ENCODE results near the gene LRRC8B.

LRRC8B gene

DNA sequence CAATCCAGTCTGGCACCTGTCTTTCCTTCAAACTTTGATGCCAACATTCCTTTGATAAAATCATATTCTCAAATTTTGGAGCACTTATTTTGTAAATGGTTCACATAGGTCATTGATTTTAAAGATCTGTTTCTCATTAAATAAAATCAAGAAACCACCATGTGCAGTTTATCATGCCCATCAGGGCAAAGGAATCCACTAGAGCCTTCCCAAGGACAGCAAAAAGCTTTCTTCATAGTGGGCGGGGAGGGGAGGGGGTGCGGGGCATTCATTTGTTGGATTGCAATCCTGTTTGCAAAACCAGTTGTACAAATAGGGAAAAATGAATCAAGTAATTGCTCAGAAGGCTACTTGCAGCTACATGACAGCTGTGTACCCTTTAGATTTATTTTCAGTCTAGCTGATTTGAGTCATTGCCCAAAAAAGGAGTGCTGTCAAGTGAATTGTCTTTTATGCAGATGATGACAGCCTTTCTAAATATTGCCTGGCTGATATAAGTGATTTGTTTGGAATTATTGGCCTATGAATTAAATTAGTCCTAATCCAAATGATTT, 23.0 kb downstream of the LRRC8B start:
- peak; percentile 63 for DNase-seq (ENCODE audit: low read depth)

DNA sequence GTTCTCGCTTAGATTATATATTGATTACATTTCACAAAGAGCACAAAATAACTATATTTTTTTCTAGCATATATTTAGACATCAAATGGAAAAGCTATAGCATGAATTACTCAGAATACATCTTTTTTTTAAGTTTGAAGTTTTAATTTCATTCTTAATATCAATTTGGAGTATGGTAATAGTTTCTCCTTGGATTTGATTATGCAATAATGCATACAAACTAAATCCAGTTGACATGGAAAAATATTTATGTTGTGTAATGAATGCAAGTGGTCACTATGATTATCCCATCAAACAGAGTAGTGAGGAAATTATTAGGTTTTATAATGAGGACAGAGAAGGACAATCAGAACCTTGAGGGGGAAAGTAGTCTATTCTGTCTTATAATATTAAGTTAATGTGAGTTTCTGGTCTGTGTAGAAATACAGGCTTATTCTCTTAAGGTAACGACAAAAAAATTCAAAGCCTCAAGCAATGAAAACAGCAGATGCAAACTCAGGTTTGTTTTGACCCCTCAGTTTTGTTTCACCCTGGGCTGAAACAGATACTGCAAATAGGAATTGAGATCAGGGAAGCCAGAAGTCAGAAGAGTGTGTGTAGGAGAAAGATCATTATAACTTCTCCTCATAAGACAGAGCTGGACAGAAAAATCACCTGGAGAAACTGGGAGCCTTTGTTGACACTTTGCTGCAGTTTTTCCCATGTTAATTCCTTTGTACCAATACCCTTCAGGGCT, 23.7 kb downstream of the LRRC8B start:
- no peak for DNase-seq (ENCODE audit: low read depth)

DNA sequence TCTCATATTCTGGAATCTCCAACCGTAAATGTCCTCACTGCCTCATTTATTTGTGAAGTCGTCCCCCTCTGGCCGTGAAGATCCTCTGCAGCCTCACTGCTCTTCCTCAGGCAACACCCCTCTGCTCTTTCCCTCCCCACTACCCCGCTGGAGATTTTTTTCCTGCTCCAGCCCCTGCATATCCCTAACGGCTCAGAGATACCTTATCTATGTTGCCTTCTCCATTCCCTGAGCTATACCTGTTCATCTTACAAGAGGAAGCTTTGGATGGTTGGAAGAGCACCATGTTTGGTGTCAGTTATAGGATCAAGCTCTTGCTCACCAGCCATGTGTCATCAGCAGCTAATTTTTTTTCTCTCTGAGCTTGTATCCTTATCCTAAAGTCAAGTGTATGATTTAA, 26.4 kb downstream of the LRRC8B start:
- no peak for DNase-seq (ENCODE audit: low read depth)

DNA sequence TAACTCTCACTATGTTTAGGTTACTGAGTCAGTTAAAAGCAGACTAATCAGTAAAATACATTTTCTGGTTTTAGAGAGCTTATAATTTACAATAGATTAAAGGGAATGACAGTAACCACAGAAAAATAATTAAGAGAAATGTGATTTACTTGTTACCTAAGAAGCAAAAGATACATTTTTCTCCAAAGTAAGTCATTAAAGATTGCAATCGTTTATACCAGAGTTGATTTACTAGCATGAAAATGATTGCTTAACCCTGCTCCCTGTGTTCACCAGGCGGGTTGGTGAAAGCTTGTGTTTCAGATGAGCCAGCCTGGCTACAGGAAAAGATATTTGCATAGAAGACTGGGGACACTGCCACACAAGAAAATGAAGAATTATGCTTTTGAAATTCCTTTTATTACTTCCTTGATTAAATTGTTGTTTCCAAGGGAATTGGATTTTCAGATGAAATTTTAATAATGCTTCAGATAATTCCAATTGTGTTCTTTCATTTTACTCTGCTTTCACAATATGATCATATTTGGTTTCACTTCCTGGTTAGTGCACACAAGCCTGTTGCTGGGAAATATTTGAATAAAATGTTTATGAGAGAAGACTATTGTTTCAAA, 27.9 kb downstream of the LRRC8B start:
- DNase-seq (ENCODE audit: low read depth), result no peak

DNA sequence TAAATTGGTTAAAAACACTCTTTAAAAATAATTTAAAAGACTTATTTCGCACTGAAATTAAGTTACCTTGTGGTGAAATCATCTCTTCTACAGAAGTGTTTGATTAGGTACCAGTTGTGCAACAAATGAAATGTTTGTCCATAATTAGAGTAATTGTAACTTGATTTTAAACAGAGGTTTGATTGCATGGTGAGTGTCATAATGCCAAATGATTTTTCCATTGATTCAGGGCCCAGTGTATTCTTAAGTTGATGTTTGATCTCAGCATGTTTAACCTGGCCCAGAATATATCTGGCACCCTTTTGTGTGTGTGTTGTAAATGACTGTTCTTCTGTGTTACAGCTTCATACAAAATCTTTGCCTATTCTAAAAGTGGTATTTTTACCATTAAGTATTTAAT, 28.5 kb downstream of the LRRC8B start:
- DNase-seq (ENCODE audit: low read depth), result no peak

DNA sequence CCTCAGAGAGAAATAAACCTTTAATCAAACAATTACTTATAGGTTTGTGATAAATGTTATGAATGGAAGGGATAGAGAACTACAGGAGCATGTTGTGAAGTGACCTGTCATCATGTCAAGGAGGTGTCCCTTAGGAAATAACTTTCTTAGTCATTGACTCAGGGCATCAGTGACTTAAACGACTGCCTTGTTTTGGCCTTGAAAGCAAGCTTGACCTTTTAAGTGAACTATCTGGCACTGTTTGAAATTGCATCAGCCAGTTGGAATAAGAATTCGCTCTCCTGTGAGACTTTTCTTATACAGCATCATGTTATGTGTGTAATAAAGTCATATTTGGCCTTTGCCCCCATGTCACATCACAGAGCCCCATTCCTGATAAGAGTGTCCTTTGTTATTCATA, 30.9 kb downstream of the LRRC8B start:
- no peak for DNase-seq (ENCODE audit: low read depth)

DNA sequence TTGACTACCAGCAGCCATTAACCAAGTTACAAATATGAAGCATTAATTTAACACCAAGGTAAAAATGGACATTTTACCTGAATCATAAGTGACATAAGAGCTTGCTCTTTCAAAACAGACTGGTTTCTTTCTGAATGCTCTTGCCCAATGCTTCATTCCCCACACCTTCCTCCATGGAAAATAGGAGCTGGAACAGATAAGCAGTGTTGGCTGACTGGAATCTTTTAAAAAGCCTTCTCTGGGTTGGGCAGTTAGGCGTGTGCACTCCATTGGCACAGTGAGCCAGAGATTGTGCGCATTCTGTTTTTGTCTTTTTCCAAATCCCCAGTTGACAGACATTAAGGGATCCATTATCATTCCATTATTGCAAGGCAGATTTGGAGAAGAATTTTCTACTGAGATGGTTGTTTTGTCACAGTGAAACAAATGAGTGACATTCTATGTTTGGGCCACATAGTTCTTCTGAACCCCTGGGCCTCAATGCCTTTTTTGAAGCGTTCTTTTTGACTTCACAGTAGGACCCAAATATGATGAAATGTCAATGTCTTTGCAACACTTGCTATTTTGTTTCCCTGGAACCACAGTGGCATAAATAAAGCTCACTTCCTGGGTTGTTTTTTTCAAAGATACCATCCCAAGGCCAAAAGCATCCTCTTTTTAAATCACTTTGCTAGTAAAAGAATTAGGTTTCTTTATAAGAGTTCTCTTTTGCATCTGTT, 32.3 kb downstream of the LRRC8B start:
- no peak for DNase-seq (ENCODE audit: low read depth)

DNA sequence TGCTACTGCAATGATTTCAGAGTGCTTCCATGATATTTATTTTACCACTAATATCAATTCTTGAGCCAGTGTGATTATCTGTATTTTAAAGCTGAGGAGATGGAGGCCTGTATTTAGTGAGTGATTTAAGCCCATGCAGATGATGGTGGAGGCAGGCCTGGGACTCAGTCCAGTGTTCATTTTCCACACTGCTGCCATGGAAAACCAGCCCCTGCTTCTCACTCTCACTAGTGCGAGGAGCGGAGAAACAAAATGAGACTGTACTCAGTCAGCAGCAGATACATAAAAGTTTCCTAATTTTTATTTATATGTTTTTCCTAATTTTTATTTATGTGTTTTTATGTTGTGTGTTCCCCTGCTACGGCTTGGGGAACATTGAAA, 32.8 kb downstream of the LRRC8B start:
- no peak for DNase-seq (ENCODE audit: low read depth)

DNA sequence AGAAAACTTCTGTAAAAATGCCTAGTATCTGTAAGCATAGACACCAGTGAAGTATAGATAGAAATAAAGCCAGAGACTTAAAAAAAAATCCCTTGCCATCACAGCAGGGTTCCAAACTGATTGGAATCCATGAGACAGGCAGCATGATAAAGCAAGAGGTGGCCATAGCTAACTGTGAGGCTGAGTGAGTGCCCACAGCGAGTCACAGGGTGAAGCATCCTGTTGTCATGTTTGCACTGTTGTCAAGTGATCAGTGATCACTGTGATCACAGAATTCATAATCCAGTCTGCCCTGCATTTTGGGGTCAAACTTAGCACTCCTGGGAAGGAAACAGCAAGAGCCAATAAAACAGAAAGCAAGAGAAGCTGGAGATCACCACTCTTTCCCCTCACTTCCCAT, 33.3 kb downstream of the LRRC8B start:
- DNase-seq (ENCODE audit: low read depth), result no peak

DNA sequence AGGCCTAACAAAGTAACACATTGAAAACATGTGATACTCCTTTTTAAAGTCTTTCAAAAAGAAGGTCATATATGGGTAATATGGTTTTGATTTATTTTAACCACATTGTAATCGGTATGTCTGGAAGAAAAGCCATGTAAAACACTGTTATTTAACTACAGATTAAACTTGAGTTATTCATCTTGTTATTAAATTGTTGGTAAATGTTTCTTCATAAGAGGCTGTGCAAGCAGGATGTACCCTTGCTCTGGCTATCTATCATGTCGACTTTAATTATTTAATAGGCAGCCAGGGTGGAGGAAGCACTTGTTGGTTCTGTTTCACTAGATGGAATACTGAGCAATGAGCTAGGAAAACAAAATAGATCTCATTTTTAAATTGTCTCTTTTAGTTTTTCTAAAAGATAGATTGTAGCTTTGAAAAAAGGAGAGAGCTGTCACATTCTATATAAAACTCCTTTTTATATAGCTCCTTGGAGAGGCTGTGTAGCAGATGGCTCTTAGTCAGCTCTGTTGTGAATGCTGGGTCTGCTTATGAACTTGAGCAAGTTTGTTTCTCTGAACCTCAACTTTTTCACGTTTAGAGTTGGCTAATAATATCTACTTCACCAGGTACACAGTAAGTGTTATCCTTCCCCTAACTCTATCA, 39.5 kb downstream of the LRRC8B start:
- DNase-seq (ENCODE audit: low read depth), result no peak

DNA sequence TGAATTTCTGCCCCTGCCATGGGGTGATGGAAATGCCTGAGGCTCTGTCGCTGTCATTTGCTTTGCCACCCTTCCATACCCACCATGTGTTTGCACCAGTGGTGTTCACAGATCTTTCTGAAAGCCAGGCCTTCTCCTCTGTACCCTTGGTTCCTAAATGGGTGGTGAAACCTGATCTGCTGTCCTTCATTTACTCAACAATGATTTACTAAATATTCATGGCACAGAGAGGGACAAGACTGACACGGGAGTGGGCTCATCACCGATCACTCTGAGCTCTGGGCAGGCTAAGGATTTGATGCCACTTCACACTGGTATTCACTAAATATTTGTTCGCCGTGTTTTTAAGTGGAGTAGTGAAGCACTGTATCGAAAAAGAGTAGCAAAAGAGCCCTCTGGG, 40.9 kb downstream of the LRRC8B start:
- DNase-seq (ENCODE audit: low read depth), result no peak

DNA sequence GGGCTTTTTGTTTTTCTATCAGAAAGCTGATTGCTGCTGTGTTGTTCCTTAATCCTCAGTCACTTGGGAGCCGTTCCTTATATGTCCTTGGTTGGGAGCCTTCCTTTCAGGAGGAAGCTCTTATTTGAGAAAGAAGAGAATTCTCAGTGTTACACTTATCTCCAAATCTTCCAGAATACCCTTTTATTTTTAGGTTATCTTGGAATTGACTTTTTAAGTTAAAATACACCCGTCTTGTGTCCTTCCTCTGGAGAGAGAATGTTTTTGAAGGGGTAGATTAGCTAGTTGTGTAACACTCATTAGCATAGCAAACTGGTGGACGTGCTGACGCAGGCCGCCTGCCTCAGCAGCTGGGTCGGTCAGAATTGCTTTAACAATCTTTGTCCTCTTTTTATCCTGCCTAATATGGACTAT, 42.1 kb downstream of the LRRC8B start:
- no peak for DNase-seq (ENCODE audit: low read depth)

DNA sequence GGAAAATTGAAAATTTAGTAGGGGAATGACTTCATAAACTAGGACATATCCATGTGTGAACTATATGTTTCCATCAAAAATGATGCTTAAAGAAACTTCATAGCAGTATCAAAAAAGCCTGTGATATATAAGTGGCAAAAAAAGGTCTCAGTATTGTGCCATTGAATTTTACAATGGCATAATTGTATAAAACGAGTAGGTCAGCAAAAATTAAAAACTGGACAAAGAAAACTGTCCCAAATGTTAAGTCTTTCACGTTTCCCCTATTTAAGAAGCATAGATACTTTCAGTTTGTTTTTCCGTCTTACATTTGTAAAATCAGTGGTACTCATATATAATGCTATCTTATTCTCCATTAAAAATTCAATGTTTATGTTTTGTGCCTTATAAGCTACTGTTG, 43.2 kb downstream of the LRRC8B start:
- no peak for DNase-seq (ENCODE audit: low read depth)

DNA sequence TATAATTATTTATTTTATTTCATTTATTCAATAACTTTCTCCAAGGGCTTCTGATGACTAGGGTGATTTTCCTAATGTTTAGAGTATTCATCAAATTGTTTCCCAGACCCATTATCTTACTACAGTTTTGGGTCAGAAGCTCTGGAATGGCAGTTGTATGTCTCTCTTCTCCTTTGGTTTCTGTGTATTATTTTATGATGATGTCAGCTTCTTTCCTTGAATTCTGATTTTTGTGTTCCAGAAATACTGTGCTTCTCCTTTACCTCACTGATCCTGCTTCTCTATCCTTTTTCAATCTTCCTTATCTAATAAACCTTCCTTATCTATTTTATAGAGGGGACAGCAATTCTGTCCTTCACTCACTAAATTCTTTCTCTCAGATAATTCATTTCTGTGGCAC, 48.8 kb downstream of the LRRC8B start:
- no peak for DNase-seq (ENCODE audit: low read depth)

DNA sequence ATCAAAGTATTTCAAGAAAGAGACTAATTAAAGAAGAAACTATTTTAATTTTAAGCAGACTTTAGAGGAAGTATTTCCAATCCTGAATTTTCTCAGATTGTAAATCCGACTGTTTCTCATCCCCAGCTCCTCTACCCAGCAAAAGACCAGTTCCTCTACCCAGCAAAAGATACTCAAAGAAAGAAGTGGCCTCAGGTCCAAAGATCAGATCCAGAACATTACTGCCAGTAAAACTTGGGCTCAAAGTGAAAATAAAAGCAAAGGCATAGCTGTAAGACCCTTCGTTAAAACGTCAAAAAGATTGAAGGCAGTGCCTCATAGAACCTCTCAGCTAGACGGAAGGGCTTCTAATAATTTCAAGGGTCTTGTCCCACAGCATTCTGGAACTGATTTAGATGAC, 50.0 kb downstream of the LRRC8B start:
- DNase-seq (ENCODE audit: low read depth), result no peak

DNA sequence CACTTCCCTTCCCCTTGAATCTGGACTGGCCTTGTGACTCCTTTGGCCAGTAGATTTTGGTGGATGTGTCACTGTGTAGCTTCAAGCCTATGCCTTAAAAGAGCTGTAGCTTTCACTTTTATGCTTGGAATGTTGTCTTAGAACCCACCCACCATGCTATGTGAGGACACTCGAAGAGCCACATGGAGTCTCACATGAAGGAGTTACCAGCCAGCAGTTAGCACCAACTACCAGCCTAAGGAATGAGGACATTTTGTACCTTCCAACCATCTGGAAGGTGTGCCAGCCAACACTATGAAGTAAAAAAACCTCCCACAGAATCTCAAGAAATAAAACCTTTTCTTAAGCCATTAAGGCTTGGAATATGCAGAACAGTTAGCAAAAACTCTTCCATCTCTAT, 50.6 kb downstream of the LRRC8B start:
- no peak for DNase-seq (ENCODE audit: low read depth)

DNA sequence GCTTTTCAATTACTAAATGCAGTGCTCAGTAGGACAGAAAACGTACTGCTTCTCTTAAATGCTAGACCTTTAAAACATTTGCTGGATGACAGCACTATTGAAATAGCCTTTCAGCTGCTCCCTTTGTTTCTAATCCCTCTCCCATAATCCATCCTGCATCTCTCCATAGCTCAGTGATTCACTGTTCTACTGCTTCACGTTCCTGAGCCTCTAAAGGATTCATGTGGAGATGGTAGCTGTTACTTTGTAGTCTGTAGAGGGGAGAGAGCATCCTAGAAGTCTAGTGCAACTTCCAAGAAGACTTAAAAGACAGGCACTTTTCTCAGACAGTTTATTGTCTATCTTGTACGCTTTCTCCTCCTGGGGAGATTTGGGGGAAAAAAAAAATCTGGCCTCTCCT, 51.4 kb downstream of the LRRC8B start:
- no peak for DNase-seq (ENCODE audit: low read depth)

DNA sequence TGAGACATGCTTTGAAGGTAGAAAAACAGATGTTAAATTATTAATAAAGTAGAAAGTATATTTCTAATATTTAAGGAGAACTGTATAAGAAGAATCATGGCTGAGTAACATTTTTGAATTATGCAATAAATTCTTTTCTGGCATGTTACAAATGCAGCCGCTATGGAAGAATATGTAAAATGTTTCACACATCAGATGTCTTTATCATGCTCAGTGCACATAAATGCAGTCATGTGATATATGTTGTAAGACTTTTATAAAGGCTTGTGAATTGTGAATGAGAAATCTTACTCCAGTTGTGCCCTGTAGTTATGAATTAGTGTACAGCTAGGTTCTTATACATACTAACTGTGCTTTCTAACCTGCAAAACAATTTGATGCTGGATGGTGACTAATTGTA, 53.5 kb downstream of the LRRC8B start:
- no peak for DNase-seq (ENCODE audit: low read depth)

DNA sequence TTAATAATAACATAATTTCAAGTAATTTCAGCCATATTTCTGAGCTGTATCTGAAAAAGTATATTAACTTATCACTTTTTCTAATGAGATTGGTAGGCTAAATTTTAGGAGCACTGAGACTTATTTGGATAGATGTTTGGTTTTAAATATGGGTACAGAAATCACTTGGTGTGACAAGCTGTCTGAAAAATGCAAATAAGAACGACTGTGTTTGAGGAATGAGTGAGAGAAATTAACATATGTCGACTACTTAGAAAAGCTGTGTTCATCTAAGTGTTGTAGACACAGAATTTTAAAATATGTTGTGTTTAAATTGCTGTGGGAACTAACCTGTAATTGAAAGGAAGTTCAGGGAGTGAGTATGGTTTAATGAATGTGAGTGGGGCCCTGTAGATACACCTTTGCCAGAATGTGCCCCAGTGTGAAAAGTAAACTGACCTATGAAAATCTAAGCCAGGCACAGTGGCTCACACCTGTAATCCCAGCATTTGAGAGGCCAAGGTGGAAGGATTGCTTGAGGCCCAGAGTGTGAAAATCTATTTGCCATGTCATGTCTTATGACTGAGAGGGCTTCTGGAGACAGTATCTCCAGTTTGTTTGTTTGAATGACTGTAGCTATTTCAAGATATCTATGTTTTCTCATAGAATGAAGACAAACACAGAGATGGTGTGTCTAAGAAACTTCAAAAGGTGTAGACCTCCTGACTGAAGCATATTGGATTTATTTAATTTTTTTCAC, 54.5 kb downstream of the LRRC8B start:
- no peak for DNase-seq (ENCODE audit: low read depth)

DNA sequence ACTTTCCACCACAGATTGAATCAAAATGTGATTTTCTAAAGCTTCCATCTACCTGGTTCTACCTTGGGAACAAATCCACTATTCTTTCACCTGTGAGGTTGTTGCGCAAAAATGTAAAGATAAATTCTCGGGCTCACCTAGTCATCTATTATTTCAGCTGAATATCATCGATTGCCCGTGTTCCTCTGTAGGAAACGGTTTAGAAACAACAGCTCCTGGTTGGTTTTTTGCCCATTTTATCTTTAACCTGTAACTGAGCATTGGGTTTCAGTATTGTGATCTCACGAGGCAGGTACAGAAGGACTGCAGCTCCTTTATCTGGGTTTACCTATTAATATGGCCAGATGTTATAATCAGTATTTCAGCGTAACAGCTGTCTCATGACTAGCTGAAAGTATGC, 55.4 kb downstream of the LRRC8B start:
- DNase-seq (ENCODE audit: low read depth), result no peak

DNA sequence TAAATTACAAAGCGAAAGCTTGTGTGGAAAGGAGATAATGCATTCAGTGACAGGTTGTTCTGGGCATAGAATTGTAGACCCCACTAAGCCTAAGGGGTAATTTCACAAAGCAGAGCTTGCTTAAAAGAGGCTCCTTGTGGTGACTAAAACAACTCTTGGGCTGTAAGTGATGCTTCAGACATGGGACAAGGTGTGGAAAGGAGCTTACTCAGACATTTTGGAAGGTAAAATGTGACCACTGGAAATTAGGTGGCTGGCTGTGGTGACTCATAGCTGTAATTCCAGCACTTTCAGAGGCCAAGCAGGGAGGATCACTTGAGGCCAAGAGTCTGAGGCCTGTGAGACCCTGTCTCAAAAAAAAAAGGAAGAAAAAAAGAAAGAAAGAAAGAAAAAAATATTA, 57.2 kb downstream of the LRRC8B start:
- DNase-seq (ENCODE audit: low read depth), result no peak

DNA sequence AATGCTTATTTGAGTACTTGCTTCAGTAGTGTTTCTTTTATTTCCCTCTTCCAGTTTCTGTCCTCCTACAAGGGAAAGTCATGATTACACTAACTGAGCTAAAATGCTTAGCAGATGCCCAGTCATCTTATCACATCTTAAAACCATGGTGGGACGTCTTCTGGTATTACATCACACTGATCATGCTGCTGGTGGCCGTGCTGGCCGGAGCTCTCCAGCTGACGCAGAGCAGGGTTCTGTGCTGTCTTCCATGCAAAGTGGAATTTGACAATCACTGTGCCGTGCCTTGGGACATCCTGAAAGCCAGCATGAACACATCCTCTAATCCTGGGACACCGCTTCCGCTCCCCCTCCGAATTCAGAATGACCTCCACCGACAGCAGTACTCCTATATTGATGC, 57.9 kb downstream of the LRRC8B start:
- no peak for DNase-seq (ENCODE audit: low read depth)
